Retina (tissue), 1 donor: Measurements from ENCODE around the gene CDK16.

Source experiments
- DNase-seq: peaks from one replicate; pipeline ENCODE4 v3.0.0-alpha.2; 2016

The CDK16 gene

DNA sequence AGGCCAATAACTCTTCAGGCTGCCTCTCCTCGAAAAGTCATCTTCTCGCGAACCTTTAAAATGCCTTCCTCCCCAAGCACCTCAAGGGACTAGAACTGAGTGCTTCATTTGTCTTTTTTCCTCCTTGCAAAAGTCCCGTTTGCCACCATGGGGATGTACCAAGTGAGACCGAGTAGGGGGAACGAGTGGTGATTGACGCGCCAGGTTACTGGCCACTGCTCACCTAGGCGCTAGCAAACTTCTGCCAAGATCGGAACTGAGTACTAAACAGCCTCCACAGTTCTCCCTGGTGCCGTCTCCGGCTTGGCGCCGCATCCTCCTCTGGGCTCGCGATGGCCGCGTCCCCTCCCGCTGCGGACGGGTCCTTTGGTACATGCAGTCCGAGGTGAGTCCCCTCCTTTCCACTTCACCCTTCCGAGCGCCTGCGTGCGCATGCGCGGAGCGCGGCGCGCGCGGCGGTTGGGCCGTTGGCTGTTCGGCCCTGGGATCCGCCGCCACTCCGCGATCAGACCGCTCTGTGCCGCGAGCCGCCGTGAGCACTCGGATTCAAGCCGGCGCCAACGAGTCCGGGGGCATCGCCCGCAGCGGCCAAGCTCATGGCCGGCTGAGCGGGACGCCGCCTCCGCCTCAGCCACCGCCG is at the start of gene CDK16:
CDK16 (plus strand) TSS at position 402 of the 640 bp plus-strand sequence. CDS start 4,877 bp downstream, outside the sequence.
- DNase-seq = peak; percentile 99

DNA sequence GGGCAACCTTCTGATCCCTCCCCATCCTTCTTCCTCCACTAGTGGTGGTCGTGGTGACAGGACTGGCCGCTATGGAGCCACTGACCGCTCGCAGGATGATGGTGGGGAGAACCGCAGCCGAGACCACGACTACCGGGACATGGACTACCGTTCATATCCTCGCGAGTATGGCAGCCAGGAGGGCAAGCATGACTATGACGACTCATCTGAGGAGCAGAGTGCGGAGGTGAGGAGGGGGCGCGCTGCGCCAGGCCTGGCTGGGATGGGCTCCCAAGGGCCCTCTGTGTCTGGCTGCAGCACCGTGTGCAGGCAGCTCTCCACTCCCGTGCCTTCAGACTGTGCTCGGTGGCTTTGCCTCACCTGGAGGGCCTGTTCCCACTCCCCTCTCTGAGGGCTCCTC is 49.2 kb upstream of the CDK16 start:
- no peak for DNase-seq

DNA sequence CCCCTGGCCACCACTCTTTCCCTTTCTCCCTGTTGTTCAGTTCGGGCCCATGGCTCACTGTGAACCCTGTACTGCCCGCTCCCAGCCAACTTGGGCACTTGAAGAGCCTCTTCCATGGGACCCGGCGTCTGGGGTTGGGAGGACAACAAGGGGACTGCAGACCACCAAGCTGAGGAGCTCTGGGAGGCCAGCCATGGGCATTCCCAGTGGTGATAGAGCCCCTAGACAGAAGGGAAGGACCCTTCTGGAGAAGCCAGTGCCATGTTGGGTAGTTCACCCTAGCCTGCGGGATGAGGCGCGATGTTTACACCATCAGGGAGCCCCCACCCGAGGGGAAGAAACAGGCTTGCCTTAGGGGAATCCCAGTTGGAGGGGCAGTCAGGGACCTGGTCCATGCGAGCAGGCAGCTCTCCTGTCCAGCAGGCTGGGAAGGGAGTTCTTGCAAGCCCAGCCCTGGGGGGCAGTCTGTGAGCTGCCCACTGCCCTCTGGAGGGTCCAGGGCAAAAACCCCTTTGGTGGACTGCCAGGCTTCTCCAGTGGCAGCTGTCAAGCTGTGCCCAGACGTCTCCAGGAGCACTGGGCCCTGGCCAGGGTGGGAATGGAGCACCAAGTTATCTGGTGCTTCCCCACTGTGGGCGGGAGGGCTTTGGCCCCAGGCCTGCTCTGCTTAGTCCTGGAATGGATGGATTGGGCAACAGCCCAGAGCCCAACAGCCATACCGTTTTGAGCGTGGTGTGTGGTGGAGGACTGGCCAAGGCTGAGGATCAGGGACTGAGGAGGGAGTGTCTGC is 48.6 kb upstream of the CDK16 start:
- no peak for DNase-seq

DNA sequence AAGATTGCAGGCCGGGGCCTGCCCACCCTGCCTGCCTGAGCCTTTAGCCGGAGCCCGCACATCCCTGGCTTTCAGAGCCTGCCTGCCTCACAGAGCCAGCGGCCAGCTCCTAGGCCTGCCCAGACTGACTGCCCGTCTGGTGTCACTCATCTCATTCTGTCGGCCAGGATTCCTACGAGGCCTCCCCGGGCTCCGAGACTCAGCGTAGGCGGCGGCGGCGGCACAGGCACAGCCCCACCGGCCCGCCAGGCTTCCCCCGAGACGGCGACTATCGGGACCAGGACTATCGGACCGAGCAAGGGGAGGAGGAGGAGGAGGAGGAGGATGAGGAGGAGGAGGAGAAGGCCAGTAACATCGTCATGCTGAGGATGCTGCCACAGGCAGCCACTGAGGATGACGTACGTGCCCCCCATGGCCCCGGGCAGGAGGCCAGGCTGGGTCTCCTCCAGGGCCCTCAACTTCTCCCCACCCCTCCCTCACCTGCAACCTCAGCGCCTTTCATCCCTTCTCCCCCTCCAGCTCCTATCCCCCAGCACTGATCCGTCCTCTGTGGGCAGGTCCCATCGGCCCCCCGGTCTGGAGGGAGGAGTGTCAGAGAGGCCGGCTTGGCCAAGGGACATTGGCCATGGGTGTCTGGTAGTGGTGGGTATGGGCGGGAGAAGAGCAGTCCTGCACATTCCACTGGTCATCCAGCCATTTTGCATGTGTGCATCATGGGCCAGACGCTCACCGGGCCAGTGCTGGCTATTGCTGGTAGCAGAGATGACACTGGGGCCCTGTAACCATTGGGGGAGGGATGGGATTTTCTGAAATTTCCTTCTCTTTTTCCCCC is 47.4 kb upstream of the CDK16 start:
- no peak for DNase-seq

DNA sequence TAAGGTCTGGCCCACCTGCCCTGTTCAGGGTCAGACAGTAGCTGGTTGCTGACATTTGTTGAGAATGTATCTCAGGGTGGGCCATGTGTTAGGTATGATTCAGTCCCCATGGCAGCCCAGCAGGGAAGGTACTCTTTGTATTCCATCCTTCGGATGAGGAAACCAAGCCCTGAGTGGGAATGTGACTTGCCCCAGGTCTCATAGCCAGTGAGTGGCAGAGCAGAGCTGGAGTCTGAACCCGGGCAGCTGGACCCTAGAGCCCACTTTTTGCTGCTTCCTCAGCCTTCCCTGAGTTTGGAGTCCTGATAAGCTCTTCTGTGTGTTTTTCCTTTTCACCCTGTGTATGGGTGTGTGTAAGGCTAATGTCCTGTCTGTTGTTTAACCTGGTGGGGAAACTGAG is 46.5 kb upstream of the CDK16 start:
- DNase-seq = no peak

DNA sequence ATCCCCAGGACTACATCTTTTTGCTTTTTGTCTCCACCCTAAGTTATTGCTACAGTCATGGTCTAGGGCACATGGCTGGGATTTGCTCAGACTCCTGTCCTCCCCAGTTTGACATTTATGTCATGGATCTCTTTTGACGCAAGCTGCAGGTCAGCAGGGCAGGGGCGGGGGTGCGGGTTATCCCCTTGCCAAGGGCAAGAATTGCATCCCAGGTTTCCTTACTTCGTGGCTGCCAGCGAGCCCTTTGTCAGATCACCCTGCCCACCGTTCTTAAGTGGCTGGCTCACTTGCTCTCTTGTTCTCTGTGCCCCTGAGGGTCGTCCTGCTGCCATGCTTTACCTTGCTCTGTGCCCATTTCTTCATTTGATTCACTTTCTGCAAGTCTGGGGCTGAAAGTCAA is 45.9 kb upstream of the CDK16 start:
- no peak for DNase-seq

DNA sequence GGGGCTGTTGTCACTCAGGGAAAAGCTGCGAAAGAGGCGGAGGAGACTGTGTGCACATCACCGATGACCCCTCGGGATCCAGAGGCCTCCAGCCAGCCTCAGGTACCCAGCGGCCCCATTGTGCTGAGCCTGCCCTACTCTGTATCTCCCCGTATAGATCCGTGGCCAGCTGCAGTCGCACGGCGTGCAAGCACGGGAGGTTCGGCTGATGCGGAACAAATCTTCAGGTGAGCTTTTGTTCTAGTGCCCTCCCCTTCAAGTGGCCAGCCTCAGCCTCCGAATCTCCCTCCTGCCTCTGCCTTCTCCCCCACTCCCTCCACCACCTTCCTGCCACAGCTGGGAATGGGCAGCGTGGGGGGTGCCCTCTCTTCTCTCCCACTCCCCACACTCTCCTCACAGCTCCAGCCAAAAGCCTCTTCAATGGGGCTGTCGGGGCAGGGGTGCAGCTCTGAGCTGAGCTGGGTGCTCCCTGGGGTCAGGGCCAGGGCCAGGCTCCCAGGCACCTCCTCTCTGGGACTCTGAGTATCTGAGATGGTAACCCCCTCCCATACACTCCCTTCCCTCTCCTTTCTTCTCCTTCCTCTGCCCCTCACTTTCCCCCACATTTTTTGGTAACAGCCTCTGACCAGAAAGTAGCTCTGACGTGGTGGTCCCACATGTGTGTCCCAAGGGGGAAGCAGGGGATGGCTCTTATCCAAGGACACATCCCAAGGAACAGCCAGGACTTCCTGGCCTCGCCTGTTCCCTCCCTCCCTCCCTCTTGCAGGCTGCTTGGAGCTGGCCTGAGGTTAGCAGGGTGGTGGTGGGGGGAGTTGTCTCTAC is 45.3 kb upstream of the CDK16 start:
- DNase-seq = no peak

DNA sequence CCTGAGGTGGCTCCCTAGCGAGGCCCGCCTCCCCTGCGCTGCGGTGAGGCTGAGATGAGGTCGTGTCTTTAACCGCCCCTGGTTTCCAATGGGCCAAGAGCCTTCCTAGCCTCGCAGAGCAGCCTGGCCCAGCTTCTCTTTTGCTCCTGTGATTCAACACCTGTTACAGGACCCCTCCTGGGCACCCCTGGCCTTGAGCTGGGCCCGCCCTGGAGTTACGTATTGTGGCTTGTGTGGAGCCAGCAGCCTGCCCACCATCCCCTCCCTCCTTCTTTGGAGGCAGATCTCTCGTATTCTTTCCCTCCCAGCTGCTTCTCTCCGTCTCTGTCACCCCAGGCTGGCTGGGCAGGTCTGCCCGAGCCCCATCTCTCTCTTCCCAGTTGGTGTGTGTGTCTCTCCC is 44.1 kb upstream of the CDK16 start:
- no peak for DNase-seq

DNA sequence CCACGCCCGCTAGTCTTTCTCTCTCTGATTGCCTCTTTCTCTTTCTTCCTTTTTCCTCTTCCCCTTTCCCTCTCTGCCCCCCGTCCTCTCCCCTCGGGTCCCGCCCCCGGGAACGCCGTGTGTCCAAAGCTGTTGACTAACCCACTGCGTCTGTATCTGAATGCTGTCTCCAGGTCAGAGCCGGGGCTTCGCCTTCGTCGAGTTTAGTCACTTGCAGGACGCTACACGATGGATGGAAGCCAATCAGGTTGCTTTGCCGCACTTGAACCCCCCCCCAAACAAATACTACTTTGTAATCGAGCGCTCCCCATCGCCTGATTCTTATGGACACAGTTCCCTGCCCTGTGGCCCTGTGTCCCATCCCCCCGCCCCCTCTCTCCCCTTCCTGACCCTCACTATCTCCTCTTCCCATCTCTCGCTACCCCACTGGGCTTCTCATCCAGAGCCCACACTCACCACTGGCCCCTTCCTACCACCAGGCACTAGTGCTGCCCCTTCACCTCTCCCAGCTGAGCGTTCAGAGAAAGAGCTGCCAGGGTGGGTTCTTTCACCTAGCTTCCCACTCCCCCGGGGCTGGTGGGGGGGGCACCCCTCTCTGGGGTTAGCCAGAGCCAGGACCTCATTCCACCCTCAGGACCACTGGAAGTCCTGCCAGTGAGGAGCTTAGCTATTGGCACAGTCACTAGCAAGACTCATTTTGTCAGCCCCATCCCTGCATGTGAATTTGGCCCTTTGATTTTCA is 43.5 kb upstream of the CDK16 start:
- no peak for DNase-seq

DNA sequence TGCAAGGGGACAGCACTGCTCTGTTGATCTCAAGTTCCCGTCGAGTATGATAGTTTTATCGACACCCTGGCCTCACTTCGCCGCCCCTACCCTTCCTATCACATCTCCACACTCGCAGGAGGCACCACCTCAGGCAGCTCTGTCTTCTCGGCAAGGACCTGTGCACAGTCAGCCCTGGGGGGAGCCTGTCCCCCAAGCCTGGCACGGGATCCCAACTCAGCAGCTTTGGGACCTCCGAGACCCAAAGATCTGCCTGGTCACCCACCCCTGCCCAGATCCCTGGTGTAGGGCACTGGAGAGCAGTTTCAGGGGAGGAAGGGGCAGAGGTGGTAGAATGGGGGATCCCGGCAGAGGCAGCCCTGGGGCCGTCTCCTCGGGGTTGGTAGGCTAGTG is 42.9 kb upstream of the CDK16 start:
- DNase-seq = no peak

DNA sequence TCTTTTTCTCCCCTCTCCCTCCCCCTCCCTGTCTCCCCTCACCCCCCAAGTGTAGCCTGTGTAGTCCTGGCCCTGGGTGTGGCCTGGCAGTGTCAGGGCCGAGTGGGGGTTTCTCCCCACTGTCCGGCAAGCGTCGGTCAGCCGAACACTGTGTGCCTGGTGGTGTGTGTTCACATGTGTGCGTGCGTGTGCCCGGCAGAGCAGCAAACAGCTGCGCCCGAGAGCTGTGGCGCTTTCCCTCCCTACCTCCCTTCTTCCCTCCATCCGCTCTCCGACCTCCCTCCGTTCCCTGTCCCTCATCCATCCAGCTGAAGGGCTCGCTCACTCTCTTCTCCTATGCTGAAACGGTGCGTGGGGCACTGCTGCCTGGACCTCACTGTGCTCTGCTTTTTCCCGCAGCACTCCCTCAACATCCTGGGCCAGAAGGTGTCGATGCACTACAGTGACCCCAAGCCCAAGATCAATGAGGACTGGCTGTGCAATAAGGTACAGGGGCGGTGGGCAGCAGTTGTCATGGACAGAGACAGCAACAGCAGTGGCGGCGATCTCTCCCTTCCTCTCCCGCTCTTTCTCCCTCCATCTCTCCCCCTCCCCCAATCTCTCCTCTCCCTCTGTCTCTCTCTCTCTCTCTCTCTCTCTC is 42.3 kb upstream of the CDK16 start:
- no peak for DNase-seq

DNA sequence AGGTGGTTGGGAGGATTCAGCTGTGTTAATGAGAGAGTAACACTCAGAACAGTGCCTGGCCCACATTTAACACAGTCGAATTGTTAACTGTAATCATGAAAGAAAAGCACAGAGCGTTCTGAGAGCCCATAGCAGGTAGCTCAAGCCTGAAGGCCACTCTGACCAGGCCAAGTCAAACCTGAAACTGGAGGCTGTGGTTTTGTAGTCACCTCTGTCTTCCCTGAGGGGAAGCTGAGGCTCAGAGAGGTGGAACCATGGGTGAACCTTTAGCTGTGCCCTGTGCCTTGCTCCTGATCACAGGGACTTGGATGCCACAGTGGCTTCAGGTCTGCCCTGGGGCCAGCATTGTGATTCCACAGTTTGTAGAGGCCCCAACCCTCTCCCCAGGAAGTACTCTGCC is 41.4 kb upstream of the CDK16 start:
- DNase-seq = no peak

DNA sequence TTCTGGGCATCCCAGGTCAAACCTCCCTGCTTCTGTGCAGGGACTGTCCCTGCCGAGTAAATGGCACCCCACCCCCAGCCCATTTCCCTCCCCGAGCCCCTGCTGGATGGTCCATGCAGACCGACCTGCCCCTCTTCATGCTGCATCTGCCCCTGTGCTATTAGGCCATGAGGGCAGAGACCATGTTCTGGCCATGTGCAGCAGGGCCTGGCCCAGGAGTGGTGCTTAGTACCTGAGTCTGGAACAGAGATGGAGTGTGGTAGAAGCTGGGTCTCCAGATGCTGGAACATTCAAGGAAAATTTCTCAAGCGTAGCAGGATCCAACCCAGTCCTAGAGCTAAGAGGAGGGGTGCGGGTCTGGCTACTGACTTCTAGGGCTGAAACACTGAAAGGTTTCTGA is 40.1 kb upstream of the CDK16 start:
- no peak for DNase-seq

DNA sequence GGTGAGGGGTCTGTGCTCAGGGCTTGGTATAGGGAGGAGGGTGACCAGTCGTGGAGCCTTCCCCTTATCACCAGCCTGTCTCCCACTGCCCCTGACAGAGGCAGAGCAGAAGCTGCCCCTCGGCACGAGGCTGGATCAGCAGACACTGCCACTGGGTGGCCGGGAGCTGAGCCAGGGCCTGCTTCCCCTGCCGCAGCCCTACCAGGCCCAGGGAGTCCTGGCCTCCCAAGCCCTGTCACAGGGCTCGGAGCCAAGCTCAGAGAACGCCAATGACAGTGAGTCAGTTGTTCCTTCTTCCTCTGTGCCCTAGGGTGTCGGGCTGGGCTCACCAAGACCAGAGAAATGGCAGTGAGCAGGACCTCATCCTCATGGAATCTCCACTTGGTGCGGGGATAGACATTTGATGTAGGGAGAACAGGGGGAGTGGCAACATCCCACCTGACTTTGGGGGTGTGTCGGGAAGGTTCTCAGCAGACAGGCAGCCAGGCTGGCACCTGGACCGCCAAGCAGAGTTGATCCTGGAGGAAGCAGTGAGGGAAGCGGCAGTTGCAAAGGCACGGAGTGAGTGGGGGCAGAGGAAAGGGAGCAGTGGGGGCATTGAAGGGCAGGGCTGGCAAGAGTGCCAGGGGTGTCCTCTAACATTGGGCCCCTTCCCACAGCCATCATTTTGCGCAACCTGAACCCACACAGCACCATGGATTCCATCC is 39.1 kb upstream of the CDK16 start:
- DNase-seq = no peak

DNA sequence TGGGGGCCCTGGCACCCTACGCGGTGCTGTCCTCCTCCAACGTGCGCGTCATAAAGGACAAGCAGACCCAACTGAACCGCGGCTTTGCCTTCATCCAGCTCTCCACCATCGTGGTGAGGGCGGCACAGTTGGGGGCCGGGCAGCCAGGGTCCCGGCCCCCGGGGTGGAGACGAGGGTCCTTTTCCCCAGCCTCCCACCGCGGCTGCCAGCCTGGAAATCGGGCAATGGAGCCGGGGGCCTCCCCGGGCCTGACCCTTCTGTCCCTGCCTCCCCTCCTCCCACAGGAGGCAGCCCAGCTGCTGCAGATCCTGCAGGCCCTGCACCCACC is 38.6 kb upstream of the CDK16 start:
- DNase-seq = no peak

DNA sequence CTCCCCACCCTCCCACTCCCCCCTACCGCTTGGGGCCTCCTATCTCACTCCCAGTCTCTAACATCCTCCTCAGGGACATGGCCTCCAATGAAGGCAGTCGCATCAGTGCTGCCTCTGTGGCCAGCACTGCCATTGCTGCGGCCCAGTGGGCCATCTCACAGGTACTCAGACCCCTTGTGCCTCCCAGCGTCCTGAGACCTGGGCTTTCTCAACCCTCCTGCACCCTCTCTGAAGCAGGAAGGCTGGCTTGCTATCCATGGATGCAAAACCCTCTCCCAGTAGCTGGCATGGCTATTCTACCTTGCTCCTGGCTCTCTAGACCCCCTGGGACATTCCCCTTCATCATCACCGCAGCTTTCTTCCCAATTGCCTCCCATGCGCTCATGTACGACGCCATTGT is 38.1 kb upstream of the CDK16 start:
- DNase-seq = no peak

DNA sequence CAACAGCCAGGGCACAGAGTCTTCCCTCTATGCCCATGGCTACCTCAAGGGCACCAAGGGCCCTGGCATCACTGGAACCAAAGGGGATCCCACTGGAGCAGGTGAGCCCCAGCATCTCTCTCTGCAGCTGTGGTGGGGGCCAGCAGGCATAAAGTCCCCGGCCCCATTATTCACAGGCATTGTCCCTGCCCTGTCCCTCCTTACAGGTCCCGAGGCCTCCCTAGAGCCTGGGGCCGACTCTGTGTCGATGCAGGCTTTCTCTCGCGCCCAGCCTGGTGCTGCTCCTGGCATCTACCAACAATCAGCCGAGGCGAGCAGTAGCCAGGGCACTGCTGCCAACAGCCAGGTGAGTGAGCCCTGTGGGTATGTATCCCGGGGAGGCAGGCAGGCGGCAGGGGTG is 37.2 kb upstream of the CDK16 start:
- DNase-seq = no peak

DNA sequence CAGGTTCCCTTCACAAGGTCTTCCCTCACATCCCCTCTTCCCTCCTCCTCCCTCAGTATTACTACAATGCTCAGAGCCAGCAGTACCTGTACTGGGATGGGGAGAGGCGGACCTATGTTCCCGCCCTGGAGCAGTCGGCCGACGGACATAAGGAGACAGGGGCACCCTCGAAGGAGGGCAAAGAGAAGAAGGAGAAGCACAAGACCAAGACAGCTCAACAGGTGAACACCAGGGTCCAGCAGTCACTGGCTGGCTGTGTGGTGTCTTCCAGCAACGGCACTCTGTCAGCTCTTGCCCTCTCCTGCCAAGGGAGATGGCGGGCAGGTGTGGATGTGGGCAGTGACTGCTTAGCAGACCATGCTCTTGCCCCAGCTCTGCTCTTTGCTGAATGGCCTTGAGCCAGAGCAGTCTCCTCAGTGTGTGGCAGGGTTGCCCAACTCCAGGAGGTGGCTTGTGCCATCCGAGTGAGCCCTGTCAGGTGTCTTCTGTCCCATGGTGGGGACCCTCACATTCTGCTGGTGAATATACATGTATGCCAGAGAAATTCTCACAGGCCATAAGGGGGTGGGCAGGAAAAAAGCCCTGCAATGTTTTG is 36.3 kb upstream of the CDK16 start:
- no peak for DNase-seq

DNA sequence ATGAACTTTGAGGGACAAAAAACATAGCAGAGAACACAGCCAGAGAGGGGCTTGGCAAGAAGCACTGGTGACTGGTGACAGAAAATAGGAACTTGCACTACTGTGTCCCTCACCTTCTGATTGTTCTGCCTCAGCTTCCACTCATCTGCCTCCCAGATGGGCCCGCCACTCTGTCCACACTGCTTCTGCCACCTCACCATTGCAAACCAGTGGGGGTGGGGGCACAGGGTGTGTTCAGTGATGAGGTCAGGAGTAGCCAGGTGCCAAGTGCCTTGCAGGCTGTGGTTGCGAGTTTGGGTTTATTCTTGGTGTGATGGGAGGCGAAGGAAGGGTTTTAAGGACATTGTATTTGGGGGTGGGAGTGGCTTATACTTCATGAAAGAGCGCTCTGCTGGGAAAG is 34.0 kb upstream of the CDK16 start:
- DNase-seq = no peak

DNA sequence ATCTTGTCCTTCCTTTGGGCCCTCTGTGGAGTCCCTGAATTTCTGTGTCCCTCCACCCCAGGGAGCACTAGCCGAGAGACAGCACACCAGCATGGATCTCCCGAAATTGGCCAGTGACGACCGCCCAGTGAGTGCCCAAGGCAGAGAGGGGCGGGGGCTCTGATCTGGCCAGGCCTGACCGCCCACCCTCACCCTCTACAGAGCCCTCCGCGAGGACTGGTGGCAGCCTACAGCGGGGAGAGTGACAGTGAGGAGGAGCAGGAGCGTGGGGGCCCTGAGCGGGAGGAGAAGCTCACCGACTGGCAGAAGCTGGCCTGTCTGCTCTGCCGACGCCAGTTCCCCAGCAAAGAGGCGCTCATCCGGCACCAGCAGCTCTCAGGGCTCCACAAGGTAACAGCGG is 33.2 kb upstream of the CDK16 start:
- no peak for DNase-seq
